Astrocyte (in vitro differentiated cells and primary cell): ENCODE measurements around the gene GOLGA6B. TPM values are rescaled to one million over a fixed set of nuclear protein-coding genes. Genes with fewer than 3 reads are reported as not detected.

Experiments
- DNase-seq: peaks from one replicate; pipeline ENCODE4 v3.0.0-alpha.2; 2010; ENCODE audit warnings: low read depth
- FAIRE-seq: peaks from 2 replicates; lab custom pipeline; 2011; peaks lifted over from hg19 to GRCh38; lab: Jason Lieb, UNC
- H2AFZ ChIP-seq: 2 replicates; pipeline ENCODE4 v1.6.0; 2012; ENCODE audit warnings: low read depth, low read length, inconsistent platforms
- H3K27ac ChIP-seq: 2 replicates; pipeline ENCODE4 v1.5.1; 2011; ENCODE audit warnings: low read depth, low read length, inconsistent platforms
- H3K27me3 ChIP-seq: 2 replicates; pipeline ENCODE4 v1.6.0; 2011; ENCODE audit warnings: low read length, inconsistent platforms; ENCODE audit not compliant: insufficient read depth
- H3K36me3 ChIP-seq: 2 replicates; pipeline ENCODE4 v1.5.1; 2011; ENCODE audit warnings: low read length, inconsistent platforms; ENCODE audit not compliant: insufficient read depth
- H3K4me1 ChIP-seq: 2 replicates; pipeline ENCODE4 v1.5.1; 2011; ENCODE audit warnings: low read length, inconsistent platforms; ENCODE audit not compliant: insufficient read depth
- H3K4me2 ChIP-seq: 2 replicates; pipeline ENCODE4 v1.6.0; 2012; ENCODE audit warnings: low read length, inconsistent platforms
- H3K4me3 ChIP-seq: 2 replicates; pipeline ENCODE4 v1.5.1; 2011; ENCODE audit warnings: low read depth, mild to moderate bottlenecking, low read length, inconsistent platforms; ENCODE audit not compliant: insufficient read depth
- H3K79me2 ChIP-seq: 2 replicates; pipeline ENCODE4 v1.6.0; 2012; ENCODE audit warnings: mild to moderate bottlenecking, low read length, inconsistent platforms; ENCODE audit not compliant: insufficient read depth
- H3K9ac ChIP-seq: 2 replicates; pipeline ENCODE4 v1.6.0; 2012; ENCODE audit warnings: mild to moderate bottlenecking, low read length, inconsistent platforms
- H3K9me3 ChIP-seq: 2 replicates; pipeline ENCODE4 v1.5.1; 2012; ENCODE audit warnings: low read depth, mild to moderate bottlenecking, low read length, inconsistent platforms; ENCODE audit not compliant: insufficient read depth
- H4K20me1 ChIP-seq: 2 replicates; pipeline ENCODE4 v1.6.0; 2012; ENCODE audit warnings: low read length, inconsistent platforms; ENCODE audit not compliant: insufficient read depth
- H3K27ac Mint-ChIP-seq: one replicate; pipeline ENCODE4 v1.8.0; 2021; ENCODE audit warnings: mild to moderate bottlenecking, mixed read lengths; ENCODE audit not compliant: unreplicated experiment
- H3K27me3 Mint-ChIP-seq: one replicate; pipeline ENCODE4 v1.8.0; 2021; ENCODE audit warnings: low read depth, mixed read lengths; ENCODE audit not compliant: unreplicated experiment
- H3K36me3 Mint-ChIP-seq: one replicate; pipeline ENCODE4 v1.8.0; 2021; ENCODE audit warnings: low read depth, mixed read lengths; ENCODE audit not compliant: unreplicated experiment
- H3K4me1 Mint-ChIP-seq: one replicate; pipeline ENCODE4 v1.8.0; 2021; ENCODE audit warnings: low read depth, mixed read lengths; ENCODE audit not compliant: unreplicated experiment
- H3K4me3 Mint-ChIP-seq: one replicate; pipeline ENCODE4 v1.8.0; 2021; ENCODE audit warnings: mild to moderate bottlenecking, moderate library complexity, mixed read lengths; ENCODE audit not compliant: unreplicated experiment
- H3K9me3 Mint-ChIP-seq: one replicate; pipeline ENCODE4 v1.8.0; 2021; ENCODE audit warnings: mild to moderate bottlenecking, mixed read lengths; ENCODE audit not compliant: unreplicated experiment
- CTCF ChIP-seq: IDR thresholded peaks from 2 replicates; pipeline ENCODE4 v1.5.1; 2011; ENCODE audit warnings: low read depth, mild to moderate bottlenecking, inconsistent platforms, low read length, moderate library complexity; ENCODE audit not compliant: insufficient read depth
- EZH2 ChIP-seq: IDR thresholded peaks from 2 replicates; pipeline ENCODE4 v1.6.1; 2012; ENCODE audit warnings: mild to moderate bottlenecking, low read length, inconsistent platforms; ENCODE audit not compliant: insufficient read depth
- total RNA-seq: library from RNA; stranded (reverse); gene quantifications from 2 replicates; pipeline ENCODE4 v1.2.1, GENCODE V29; 2021

Gene GOLGA6B
- total RNA-seq, 1 donor from 2014 or later: not detected

GRCh38 chr15:72698938-72699337, 44.4 kb downstream of the GOLGA6B start:
- no peak overlapping the region for H3K4me3 ChIP-seq
- H3K4me3 Mint-ChIP-seq: no peak overlapping the region
- H3K79me2 ChIP-seq: peaks cover 6% of the 10 kb centered on the region
- H3K36me3 Mint-ChIP-seq: no peaks in the 10 kb centered on the region
- peaks cover 12% of the 10 kb centered on the region for H4K20me1 ChIP-seq
- no peak overlapping the region for H2AFZ ChIP-seq
- no peaks in the 10 kb centered on the region for H3K9me3 ChIP-seq
- TF ChIP-seq CTCF: no peak
- TF ChIP-seq EZH2: no peak
- no peak overlapping the region for H3K27ac ChIP-seq
- H3K27me3 ChIP-seq: no peaks in the 10 kb centered on the region
- H3K9ac ChIP-seq: no peak overlapping the region
- no peaks in the 10 kb centered on the region for H3K4me1 Mint-ChIP-seq
- no peaks in the 10 kb centered on the region for H3K4me1 ChIP-seq
- no peaks in the 10 kb centered on the region for H3K27me3 Mint-ChIP-seq
- DNase-seq (no peak), FAIRE-seq (no peak)
- H3K9me3 Mint-ChIP-seq: no peaks in the 10 kb centered on the region
- H3K27ac Mint-ChIP-seq: no peak overlapping the region
- no peaks in the 10 kb centered on the region for H3K36me3 ChIP-seq
- no peak overlapping the region for H3K4me2 ChIP-seq

- FAIRE-seq: no peak
- Histone ChIP-seq H3K4me1 (no peaks in the 10 kb centered on the region), H2AFZ (no peak overlapping the region), H3K79me2 (peaks cover 6% of the 10 kb centered on the region), H3K4me3 (no peak overlapping the region), H3K9me3 (no peaks in the 10 kb centered on the region), H3K36me3 (no peaks in the 10 kb centered on the region), H3K9ac (no peak overlapping the region), H3K27me3 (no peaks in the 10 kb centered on the region), H3K27ac (no peak overlapping the region), H4K20me1 (peaks cover 14% of the 10 kb centered on the region), H3K4me2 (no peak overlapping the region)
- H3K27ac Mint-ChIP-seq: no peak overlapping the region
- H3K27me3 Mint-ChIP-seq: no peaks in the 10 kb centered on the region
- H3K9me3 Mint-ChIP-seq: no peaks in the 10 kb centered on the region
- no peak overlapping the region for H3K4me3 Mint-ChIP-seq
- no peaks in the 10 kb centered on the region for H3K4me1 Mint-ChIP-seq
- H3K36me3 Mint-ChIP-seq: no peaks in the 10 kb centered on the region
- TF ChIP-seq CTCF (no peak), EZH2 (no peak)
- DNase-seq: no peak
Observed at GRCh38 chr15:72700076-72700475, 45.6 kb downstream of the GOLGA6B start.

- H3K36me3 Mint-ChIP-seq: peaks cover 4% of the 10 kb centered on the region
Observed at GRCh38 chr15:72706266-72706665, 51.8 kb downstream of the GOLGA6B start.

More at GRCh38 chr15:72706266-72706665, 51.8 kb downstream of the GOLGA6B start:
- H3K9ac ChIP-seq: no peak overlapping the region
- H3K36me3 ChIP-seq: no peaks in the 10 kb centered on the region
- no peak overlapping the region for H3K4me2 ChIP-seq
- H3K9me3 Mint-ChIP-seq: no peaks in the 10 kb centered on the region
- H3K27me3 Mint-ChIP-seq: no peaks in the 10 kb centered on the region
- FAIRE-seq (no peak), DNase-seq (peak; percentile 38)
- TF ChIP-seq EZH2 (no peak), CTCF (no peak)
- H4K20me1 ChIP-seq: peaks cover 7% of the 10 kb centered on the region
- H3K4me3 ChIP-seq: no peak overlapping the region
- H2AFZ ChIP-seq: no peak overlapping the region
- no peak overlapping the region for H3K27ac ChIP-seq
- H3K4me3 Mint-ChIP-seq: no peak overlapping the region
- H3K27me3 ChIP-seq: no peaks in the 10 kb centered on the region
- no peaks in the 10 kb centered on the region for H3K9me3 ChIP-seq
- peaks cover 3% of the 10 kb centered on the region for H3K79me2 ChIP-seq
- peaks cover 12% of the 10 kb centered on the region for H3K4me1 Mint-ChIP-seq
- no peaks in the 10 kb centered on the region for H3K4me1 ChIP-seq
- no peak overlapping the region for H3K27ac Mint-ChIP-seq
